ENCODE data around the gene COBL.

DNA sequence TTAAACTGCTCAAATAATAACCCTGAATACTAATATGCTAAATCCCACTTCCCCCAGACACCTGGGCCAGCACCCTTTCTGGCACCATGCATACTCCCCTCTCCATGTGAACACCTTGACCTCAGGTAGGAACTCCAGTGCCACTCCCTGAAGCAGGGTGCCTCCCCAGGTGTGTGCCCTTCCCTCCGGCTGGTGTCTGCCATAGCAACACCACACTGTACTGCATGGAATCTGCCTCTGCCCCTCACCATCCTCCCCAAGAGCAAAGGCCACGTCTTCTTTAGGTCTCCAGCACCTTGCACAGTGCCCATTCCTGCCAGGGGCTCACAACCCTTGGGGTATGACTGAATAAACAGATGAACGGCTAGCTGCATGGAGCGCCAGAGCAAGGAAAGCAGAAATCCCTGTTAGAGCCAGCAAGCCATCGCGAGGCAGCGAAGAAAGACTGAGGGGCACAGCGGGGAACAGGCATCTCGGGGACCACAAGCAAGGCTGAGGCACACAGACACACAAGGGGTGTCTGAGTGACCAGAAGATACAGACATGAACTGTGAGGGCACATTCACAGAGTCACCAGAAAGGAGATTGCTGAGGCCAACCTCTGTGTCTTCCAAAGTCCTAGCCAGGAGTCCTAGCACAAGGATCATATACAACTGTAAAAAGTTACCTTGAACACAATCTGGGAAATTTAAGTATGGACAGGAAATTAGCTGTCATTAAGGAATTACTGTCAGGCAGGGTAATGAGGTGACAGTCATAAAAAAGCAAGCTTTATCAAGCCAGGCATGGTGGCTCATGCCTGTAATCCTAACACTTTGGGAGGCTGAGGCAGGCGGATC lies 25.7 kb downstream of the COBL start:
- TF ChIP-seq POLR2A (IDR thresholded peaks at IDR 0.05), result no peak
- TF ChIP-seq, protein P1, sequence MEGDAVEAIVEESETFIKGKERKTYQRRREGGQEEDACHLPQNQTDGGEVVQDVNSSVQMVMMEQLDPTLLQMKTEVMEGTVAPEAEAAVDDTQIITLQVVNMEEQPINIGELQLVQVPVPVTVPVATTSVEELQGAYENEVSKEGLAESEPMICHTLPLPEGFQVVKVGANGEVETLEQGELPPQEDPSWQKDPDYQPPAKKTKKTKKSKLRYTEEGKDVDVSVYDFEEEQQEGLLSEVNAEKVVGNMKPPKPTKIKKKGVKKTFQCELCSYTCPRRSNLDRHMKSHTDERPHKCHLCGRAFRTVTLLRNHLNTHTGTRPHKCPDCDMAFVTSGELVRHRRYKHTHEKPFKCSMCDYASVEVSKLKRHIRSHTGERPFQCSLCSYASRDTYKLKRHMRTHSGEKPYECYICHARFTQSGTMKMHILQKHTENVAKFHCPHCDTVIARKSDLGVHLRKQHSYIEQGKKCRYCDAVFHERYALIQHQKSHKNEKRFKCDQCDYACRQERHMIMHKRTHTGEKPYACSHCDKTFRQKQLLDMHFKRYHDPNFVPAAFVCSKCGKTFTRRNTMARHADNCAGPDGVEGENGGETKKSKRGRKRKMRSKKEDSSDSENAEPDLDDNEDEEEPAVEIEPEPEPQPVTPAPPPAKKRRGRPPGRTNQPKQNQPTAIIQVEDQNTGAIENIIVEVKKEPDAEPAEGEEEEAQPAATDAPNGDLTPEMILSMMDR (IDR thresholded peaks at IDR 0.05), result no peak

Measured in right lobe of liver (tissue), 4 donors.